ENCODE results near the gene RPL36. TPM values are rescaled to one million over a fixed set of nuclear protein-coding genes. Genes with fewer than 3 reads are reported as not detected.

The RPL36 gene
- total RNA-seq, 4 donors from 2014 or later, result 170 to 440 (median 262) TPM

DNA sequence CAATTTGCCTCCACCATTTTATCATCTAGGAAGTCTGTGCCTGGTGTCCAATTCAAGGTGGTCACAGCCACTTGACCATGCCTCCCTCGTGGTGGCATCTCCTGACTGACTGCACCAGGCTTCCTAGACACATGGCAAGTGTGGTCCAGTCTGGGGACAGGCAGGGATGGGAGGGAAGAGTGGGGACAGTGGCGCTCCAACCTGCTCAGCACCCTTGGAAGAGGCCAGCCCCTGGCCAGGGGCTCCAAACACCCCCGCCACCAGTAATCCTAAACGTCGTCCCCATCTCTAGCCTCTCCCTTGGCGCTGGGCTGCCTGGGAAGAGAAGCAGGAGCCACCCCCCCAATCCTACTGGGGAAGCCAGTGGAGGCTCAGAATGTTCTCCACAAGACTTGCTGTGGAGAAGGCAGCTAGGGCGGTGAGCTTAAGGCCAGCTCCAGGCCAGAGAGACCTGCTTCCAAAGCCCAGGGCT, 2.7 kb downstream of the RPL36 start:
- Histone ChIP-seq H3K36me3 (peaks cover 0 to 56% (median 0%) of the 10 kb centered on the region in 3 donors), H3K27ac (no peak overlapping the region), H3K4me1 (peaks cover 0 to 18% (median 10%) of the 10 kb centered on the region in 4 donors), H3K9me3 (no peaks in the 10 kb centered on the region), H3K4me3 (no peak overlapping the region), H3K27me3 (no peaks in the 10 kb centered on the region)
- no peak for DNase-seq
- TF ChIP-seq, protein P1, sequence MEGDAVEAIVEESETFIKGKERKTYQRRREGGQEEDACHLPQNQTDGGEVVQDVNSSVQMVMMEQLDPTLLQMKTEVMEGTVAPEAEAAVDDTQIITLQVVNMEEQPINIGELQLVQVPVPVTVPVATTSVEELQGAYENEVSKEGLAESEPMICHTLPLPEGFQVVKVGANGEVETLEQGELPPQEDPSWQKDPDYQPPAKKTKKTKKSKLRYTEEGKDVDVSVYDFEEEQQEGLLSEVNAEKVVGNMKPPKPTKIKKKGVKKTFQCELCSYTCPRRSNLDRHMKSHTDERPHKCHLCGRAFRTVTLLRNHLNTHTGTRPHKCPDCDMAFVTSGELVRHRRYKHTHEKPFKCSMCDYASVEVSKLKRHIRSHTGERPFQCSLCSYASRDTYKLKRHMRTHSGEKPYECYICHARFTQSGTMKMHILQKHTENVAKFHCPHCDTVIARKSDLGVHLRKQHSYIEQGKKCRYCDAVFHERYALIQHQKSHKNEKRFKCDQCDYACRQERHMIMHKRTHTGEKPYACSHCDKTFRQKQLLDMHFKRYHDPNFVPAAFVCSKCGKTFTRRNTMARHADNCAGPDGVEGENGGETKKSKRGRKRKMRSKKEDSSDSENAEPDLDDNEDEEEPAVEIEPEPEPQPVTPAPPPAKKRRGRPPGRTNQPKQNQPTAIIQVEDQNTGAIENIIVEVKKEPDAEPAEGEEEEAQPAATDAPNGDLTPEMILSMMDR (IDR thresholded peaks at IDR 0.05), result no peak
- TF ChIP-seq POLR2A (IDR thresholded peaks at IDR 0.05), result no peak

DNA sequence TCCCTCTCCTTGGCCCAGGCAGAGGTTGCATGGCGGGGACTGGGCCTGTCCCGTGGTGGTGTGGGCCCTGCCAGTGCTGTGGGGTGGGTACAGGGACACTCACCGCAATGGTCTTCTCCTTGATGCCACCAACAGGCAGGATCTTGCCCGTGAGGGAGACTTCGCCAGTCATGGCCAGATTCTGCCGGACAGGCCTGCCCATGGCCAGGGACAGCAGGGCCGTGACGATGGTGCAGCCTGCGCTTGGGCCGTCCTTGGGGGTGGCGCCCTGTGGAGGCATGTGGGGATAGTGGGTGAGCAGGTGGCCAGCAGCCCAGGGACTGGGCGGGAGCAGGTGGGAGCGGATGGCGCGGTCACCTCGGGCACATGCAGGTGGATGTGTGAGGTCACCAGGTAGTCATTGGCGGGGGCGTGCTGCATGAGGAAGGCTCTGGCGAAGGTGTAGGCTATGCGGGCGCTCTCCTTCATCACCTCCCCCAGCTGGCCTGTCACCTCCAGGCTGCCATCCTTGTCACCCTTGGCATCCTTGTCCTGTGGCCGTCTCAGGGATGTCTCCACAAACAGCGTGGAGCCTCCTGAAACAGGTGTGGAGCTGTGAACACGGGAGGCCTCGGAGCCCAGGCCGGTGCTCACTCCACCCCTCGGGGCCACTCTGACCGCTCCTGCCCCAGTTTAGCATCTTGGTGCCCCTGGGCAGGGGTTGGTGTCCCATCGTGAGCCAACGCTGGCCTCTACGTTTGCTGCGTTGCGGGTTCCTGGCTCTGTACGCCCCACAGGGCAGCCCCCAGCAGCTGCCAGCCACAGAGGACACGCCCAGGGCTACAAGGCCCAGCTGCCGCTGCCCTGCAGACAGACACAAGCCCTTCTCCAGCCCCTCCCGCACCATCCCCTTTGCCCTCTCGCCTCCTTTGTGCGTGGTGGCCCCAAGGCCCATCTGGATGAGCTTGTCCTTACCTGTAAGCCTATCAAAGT, 3.4 kb downstream of the RPL36 start:
- DNase-seq, result peak in 1 of 3 donors; percentile 48
- TF ChIP-seq, protein P1 (IDR thresholded peaks at IDR 0.05), result no peak
- no peak for TF ChIP-seq POLR2A (IDR thresholded peaks at IDR 0.05)
- H3K27ac ChIP-seq, result no peak overlapping the region
- no peak overlapping the region for H3K4me3 ChIP-seq
- no peaks in the 10 kb centered on the region for H3K9me3 ChIP-seq
- peaks cover 0 to 18% (median 10%) of the 10 kb centered on the region in 4 donors for H3K4me1 ChIP-seq
- H3K27me3 ChIP-seq, result no peaks in the 10 kb centered on the region
- H3K36me3 ChIP-seq, result peaks cover 0 to 61% (median 0%) of the 10 kb centered on the region in 3 donors

GRCh38 chr19:5694167-5694955, 4.3 kb downstream of the RPL36 start:
- no peak for TF ChIP-seq POLR2A (IDR thresholded peaks at IDR 0.05)
- TF ChIP-seq, protein P1 (IDR thresholded peaks at IDR 0.05), result no peak
- H3K27me3 ChIP-seq, result no peaks in the 10 kb centered on the region
- peaks cover 0 to 18% (median 10%) of the 10 kb centered on the region in 4 donors for H3K4me1 ChIP-seq
- no peaks in the 10 kb centered on the region for H3K9me3 ChIP-seq
- no peak overlapping the region for H3K27ac ChIP-seq
- H3K4me3 ChIP-seq, result no peak overlapping the region
- no peak for DNase-seq
- peaks cover 0 to 70% (median 0%) of the 10 kb centered on the region in 3 donors for H3K36me3 ChIP-seq

DNA sequence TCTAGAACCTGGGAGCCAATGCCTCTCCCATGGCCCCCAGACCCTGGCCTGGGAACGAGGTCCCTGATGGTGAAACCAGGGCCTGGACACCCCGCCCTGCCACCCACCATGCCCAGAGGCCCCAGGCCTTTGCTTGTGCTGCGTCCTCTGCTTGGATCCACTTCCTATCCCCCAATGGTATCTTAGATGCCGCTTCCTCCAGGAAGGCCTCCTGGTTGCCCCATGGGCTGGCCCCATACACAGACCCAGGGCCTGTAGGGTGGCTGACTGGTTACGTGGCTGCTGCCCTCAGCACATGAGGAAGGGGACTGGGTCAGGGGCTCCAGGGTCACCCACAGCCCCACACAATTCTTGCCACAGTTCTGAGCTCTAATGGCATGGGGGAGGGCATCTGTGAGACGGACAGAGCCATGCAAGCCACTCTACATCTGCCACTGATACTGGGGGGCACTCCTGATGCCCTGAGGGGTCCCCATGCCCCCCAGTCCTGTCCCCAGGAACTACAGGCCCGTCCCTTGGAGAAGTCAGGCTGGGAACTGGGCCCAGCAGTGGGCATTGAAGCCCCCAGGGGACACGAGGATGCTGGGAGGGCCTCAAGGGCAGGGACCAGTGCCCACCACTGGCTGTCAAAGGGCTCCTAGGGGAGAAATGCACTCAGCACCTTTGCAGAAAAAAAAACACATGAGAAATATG, 5.0 kb downstream of the RPL36 start:
- peaks cover 0 to 18% (median 10%) of the 10 kb centered on the region in 4 donors for H3K4me1 ChIP-seq
- peaks cover 0 to 78% (median 0%) of the 10 kb centered on the region in 3 donors for H3K36me3 ChIP-seq
- H3K9me3 ChIP-seq, result no peaks in the 10 kb centered on the region
- H3K27ac ChIP-seq, result no peak overlapping the region
- H3K27me3 ChIP-seq, result no peaks in the 10 kb centered on the region
- no peak for DNase-seq
- TF ChIP-seq, protein P1 (IDR thresholded peaks at IDR 0.05), result no peak
- no peak for TF ChIP-seq POLR2A (IDR thresholded peaks at IDR 0.05)
- H3K4me3 ChIP-seq, result no peak overlapping the region

DNA sequence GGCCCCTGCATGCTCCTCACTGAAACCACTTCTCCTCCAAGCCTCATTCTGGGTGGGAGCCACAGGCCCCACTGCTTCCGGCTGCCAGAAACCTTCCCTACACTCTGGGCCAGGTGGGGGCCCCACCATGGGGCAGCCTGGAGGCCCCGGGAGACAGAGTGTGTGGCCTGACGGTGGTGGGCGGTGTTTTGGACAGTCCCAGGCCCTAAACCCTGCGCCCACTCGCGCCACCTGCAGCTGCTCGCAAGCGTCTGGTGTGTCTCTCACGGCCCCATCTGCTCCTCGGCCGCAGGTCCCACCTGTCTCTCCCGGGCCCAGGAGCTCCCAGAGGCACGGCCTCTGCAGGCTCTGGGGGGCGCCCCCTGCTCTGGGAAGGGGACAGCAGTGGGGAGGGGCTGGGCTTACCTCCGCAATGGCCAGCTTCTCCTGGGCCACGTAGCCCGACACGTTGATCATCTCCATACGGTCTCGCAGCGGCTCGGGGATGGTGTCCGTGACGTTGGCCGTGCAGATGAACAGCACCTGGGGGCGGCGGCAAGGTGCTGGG, 5.6 kb downstream of the RPL36 start:
- H3K4me3 ChIP-seq, result no peak overlapping the region
- peaks cover 0 to 18% (median 10%) of the 10 kb centered on the region in 4 donors for H3K4me1 ChIP-seq
- DNase-seq, result no peak
- H3K27me3 ChIP-seq, result no peaks in the 10 kb centered on the region
- H3K27ac ChIP-seq, result no peak overlapping the region
- TF ChIP-seq POLR2A (IDR thresholded peaks at IDR 0.05), result no peak
- TF ChIP-seq, protein P1 (IDR thresholded peaks at IDR 0.05), result no peak
- no peaks in the 10 kb centered on the region for H3K9me3 ChIP-seq
- peaks cover 0 to 84% (median 0%) of the 10 kb centered on the region in 3 donors for H3K36me3 ChIP-seq

Data from Peyer's patch (tissue), 4 donors.